GM12892 (cell line): ENCODE results near the gene ZFHX2.

Source experiments
- POLR2A ChIP-seq: IDR thresholded peaks from 2 replicates; pipeline ENCODE4 v1.6.1; 2011; ENCODE audit warnings: low read depth, low read length, control low read depth
- POLR2AphosphoS5 ChIP-seq: IDR thresholded peaks from 2 replicates; pipeline ENCODE4 v1.6.1; 2011; ENCODE audit warnings: low read depth, low read length, control low read depth

- no peak for TF ChIP-seq POLR2A
- no peak for TF ChIP-seq POLR2AphosphoS5
These were observed 73.3 kb downstream of the ZFHX2 start for GRCh38 chr14:23478109-23478759.
